ENCODE results near the gene MRPL55. TPM values are rescaled to one million over a fixed set of nuclear protein-coding genes. Genes with fewer than 3 reads are reported as not detected.
A peak's percentile ranks its signal among the peaks of the same experiment; 100 is the strongest.

Gene MRPL55
- total and polyA plus RNA-seq, 2 of the 13 experiments (the other 11 are each of a cell fraction or from before 2014, with no cell fraction given), result 58.6 to 92.9 TPM

- TF ChIP-seq MTERF4 (CRISPR knock-in tag; IDR thresholded peaks at IDR 0.05) (peak; percentile 44), DMTF1 (CRISPR knock-in tag; IDR thresholded peaks at IDR 0.05) (no peak), POLR2AphosphoS5 (IDR thresholded peaks at IDR 0.05; ENCODE audit: low read depth, low read length) (peak; percentile 88), HES4 (CRISPR knock-in tag; IDR thresholded peaks at IDR 0.05; ENCODE audit: borderline replicate concordance) (peak; percentile 21; the same call in 1 of the 2 replicates), LRRFIP1 (CRISPR knock-in tag; conservative IDR thresholded peaks at IDR 0.05) (no peak), ETV5 (CRISPR knock-in tag; IDR thresholded peaks at IDR 0.05; ENCODE audit: borderline replicate concordance) (no peak), ZNF501 (CRISPR knock-in tag; IDR thresholded peaks at IDR 0.05) (no peak), KIAA2018 (CRISPR knock-in tag; IDR thresholded peaks at IDR 0.05; ENCODE audit: borderline replicate concordance) (peak; percentile 92; the same call in 1 of the 2 replicates), ZNF570 (CRISPR knock-in tag; IDR thresholded peaks at IDR 0.05; ENCODE audit: borderline replicate concordance) (0 out of 2 replicates have a peak, but pooled peaks have one; percentile 19), PTBP1 (IDR thresholded peaks at IDR 0.05; ENCODE audit: low read depth, low read length, poor library complexity, severe bottlenecking) (no peak), ZNF180 (CRISPR knock-in tag; IDR thresholded peaks at IDR 0.05; ENCODE audit: borderline replicate concordance, low read depth) (no peak)
Measured at GRCh38 chr1:228082214-228082917, 26.7 kb downstream of the MRPL55 start, which contains the start of gene ARF1 (continued).

Measured in HepG2 (cell line).